ENCODE data around the gene PTPRS.

- TF ChIP-seq KLF9 (tag by site-specific recombination; IDR thresholded peaks at IDR 0.05; ENCODE audit: low read depth) (no peak), CTCF (tag by site-specific recombination; IDR thresholded peaks at IDR 0.05) (no peak), HOXA7 (CRISPR knock-in tag; IDR thresholded peaks at IDR 0.05; ENCODE audit: borderline replicate concordance) (no peak), ZNF335 (tag by site-specific recombination; conservative IDR thresholded peaks at IDR 0.05) (no peak), REST (tag by site-specific recombination; IDR thresholded peaks at IDR 0.05) (no peak), PRDM10 (tag by site-specific recombination; IDR thresholded peaks at IDR 0.05) (no peak), ZFP3 (tag by site-specific recombination; IDR thresholded peaks at IDR 0.05; ENCODE audit: low read depth) (no peak), ZNF350 (tag by site-specific recombination; IDR thresholded peaks at IDR 0.05) (no peak), ZNF585B (tag by site-specific recombination; IDR thresholded peaks at IDR 0.05) (no peak), TSHZ1 (tag by site-specific recombination; IDR thresholded peaks at IDR 0.05; ENCODE audit: borderline replicate concordance) (no peak), YY1 (tag by site-specific recombination; IDR thresholded peaks at IDR 0.05) (no peak)
Measured at GRCh38 chr19:5352229-5352763, 11.7 kb upstream of the PTPRS start.
